Spleen (tissue), 11 donors: ENCODE results near the gene ARL15. TPM values are rescaled to one million over a fixed set of nuclear protein-coding genes. Genes with fewer than 3 reads are reported as not detected.

Experiments
- DNase-seq: peaks from one replicate; pipeline ENCODE4 v3.0.0-alpha.2; 2020
- H3K27ac ChIP-seq, 8 donors: fragments of 200-600 bp; sonication (generic) in 7 of 8; 1 replicate in 4 of 8; 2 replicates in 4 of 8; pipeline versions ENCODE4 v1.5.0 to v1.8.0; 2016 to 2021; ENCODE audit warnings: inconsistent platforms in 4 of 8, mild to moderate bottlenecking in 4 of 8, moderate library complexity in 1 of 8
- H3K27me3 ChIP-seq, 7 donors: fragments of 200-600 bp; sonication (generic) in 6 of 7; replicated peaks in 1 of 7; 1 replicate in 4 of 7; 2 replicates in 3 of 7; pipeline versions ENCODE4 v1.5.0 to v1.8.0; 2016 to 2021; ENCODE audit warnings: inconsistent platforms in 3 of 7, mild to moderate bottlenecking in 1 of 7
- H3K36me3 ChIP-seq, 6 donors: fragments of 200-600 bp; sonication (generic) in 5 of 6; 1 replicate in 4 of 6; 2 replicates in 2 of 6; pipeline versions ENCODE4 v1.5.0 to v1.8.0; 2016 to 2021; ENCODE audit warnings: inconsistent platforms in 2 of 6
- H3K4me1 ChIP-seq, 6 donors: fragments of 200-600 bp; sonication (generic) in 5 of 6; 1 replicate in 3 of 6; 2 replicates in 3 of 6; pipeline versions ENCODE4 v1.5.0 to v1.8.0; 2016 to 2021; ENCODE audit warnings: inconsistent platforms in 3 of 6
- H3K4me3 ChIP-seq, 8 donors: fragments of 200-600 bp; sonication (generic) in 7 of 8; 1 replicate in 4 of 8; 2 replicates in 4 of 8; pipeline versions ENCODE4 v1.5.0 to v1.8.0; 2016 to 2021; ENCODE audit warnings: inconsistent platforms in 4 of 8, mild to moderate bottlenecking in 4 of 8, moderate library complexity in 2 of 8
- H3K9me3 ChIP-seq, 8 donors: fragments of 200-600 bp; sonication (generic) in 7 of 8; 1 replicate in 4 of 8; 2 replicates in 4 of 8; pipeline versions ENCODE4 v1.5.0 to v1.8.0; 2016 to 2021; ENCODE audit warnings: inconsistent platforms in 4 of 8
- CTCF ChIP-seq, 11 experiments: fragments of 200-600 bp in 7 of 11; fragments of 450-650 bp in 4 of 11; sonication (generic) in 4 of 11; IDR thresholded peaks in 8 of 11; conservative IDR thresholded peaks in 3 of 11; 1 replicate in 7 of 11; 2 replicates in 4 of 11; pipeline versions ENCODE4 v1.4.0 to v1.8.0; 2016 to 2021; ENCODE audit warnings: antibody characterized with exemption in 11 of 11, inconsistent platforms in 4 of 11, mild to moderate bottlenecking in 1 of 11
- POLR2A ChIP-seq, 3 donors: fragments of 450-650 bp; IDR thresholded peaks; one replicate each; pipeline ENCODE4 v1.5.1; 2017; ENCODE audit warnings: antibody characterized with exemption in 3 of 3, mild to moderate bottlenecking in 1 of 3
- POLR2AphosphoS5 ChIP-seq, 3 donors: sonication (generic); formaldehyde crosslinking; IDR thresholded peaks; one replicate each; pipeline ENCODE4 v1.5.1; 2017; ENCODE audit warnings: antibody characterized with exemption in 3 of 3
- WGBS, 5 donors: extraction: QIAGEN DNeasy Blood & Tissue Kit in 3 of 5; methylation state at CpG; one replicate each; pipeline versions ENCODE4 v1.1.5 to v1.1.7; 2013 to 2018; 5-methylcytosine and 5-hydroxymethylcytosine counted together
- intact Hi-C: fragments of 100-400 bp; cut with DNase I; formaldehyde crosslinking; loops from one replicate; pipeline ENCODE4 v1.15.0; 2023; ENCODE audit warnings: low total_unique reads
- polyA plus RNA-seq, 3 donors: library from polyadenylated mRNA; stranded (reverse); fragments of 200-250 nt; gene quantifications; one replicate each; pipeline ENCODE4 v1.2.1, GENCODE V29; 2013
- total RNA-seq, 7 donors: library from RNA; depleted of rRNA in 3 of 7; stranded (reverse); fragments of >200 nt in 3 of 7; fragmentation: NEBNext Ultra II Directional in 4 of 7; extraction: Animal tissue kit (Norgen Biotek cat#: 25700) in 4 of 7; gene quantifications; one replicate each; pipeline versions ENCODE4 v1.1.0 to v1.2.1, GENCODE V29; 2016 to 2021
- donor health status: healthy with polysubstance abuse.
- donor health status: DM: no; HTN: no; CAD: no; lungs with moderate emphysema.
- donor health status: DM: no; HTN: no; CAD: no.
- donor health status: Bipolar disorder and iron deficiency.
- donor health status: healthy.
- donor health status: DM: no; HTN: no; CAD: no.
- donor health status: DM: yes; HTN: yes; CAD: no.

ARL15 gene
- total and polyA plus RNA-seq, 10 donors = 6.3 to 70.2 (median 37.1) TPM

DNA sequence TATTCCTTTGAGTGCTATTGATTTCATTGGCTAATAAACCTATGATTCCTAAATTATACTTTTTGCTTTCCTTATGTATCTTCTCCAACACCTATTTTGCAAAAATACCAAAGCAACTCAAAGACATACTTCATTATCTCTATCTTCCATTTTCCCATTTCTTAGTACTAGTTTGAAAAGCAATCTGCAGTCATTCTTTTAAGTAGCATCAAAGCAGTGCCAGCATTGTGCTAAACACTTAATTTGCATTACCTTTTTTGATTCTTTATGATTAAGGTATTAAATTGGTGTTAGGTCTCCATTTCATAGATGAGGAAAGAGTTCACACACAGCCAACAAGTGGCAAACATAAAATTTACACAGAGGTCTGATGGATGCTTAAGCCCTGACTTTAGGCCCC, 330.3 kb downstream of the ARL15 start:
- DNase-seq = no peak
- intact Hi-C loops = no loop called here
- Histone ChIP-seq H3K27me3 (no peaks in the 10 kb centered on the region), H3K36me3 (peaks cover 0 to 7% (median 0%) of the 10 kb centered on the region in 6 donors), H3K4me3 (no peak overlapping the region), H3K9me3 (peaks cover 0 to 15% (median 0%) of the 10 kb centered on the region in 8 donors), H3K27ac (no peak overlapping the region), H3K4me1 (no peaks in the 10 kb centered on the region)
- TF ChIP-seq POLR2A (IDR thresholded peaks at IDR 0.05) (no peak), CTCF (IDR thresholded peaks at IDR 0.05 in 8 of 11, conservative IDR thresholded peaks at IDR 0.05 in 3 of 11) (no peak), POLR2AphosphoS5 (IDR thresholded peaks at IDR 0.05) (no peak)

DNA sequence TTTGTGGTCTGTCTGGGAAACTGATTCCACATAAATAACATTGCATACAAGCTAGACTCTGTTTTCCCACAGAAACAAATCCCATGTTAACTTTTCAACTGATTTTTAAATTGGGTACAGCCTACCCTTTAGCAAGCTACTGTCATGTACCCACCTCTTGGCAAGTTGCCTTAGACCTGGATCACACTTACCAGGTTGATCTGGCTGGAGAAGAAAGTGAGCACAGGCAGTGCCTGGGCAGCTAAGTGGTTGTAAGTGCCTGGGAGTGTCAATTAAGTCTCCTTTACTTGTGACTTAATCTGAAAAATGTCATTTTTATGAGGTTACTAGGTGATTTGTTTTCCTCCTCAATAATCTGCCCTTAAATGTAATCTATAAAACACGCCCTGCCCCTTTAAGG, 336.4 kb downstream of the ARL15 start:
- no peaks in the 10 kb centered on the region for H3K27me3 ChIP-seq
- TF ChIP-seq POLR2A (IDR thresholded peaks at IDR 0.05) (no peak), CTCF (IDR thresholded peaks at IDR 0.05 in 8 of 11, conservative IDR thresholded peaks at IDR 0.05 in 3 of 11) (no peak), POLR2AphosphoS5 (IDR thresholded peaks at IDR 0.05) (no peak)
- DNase-seq = no peak
- H3K27ac ChIP-seq = no peak overlapping the region
- H3K36me3 ChIP-seq = peaks cover 0 to 7% (median 0%) of the 10 kb centered on the region in 6 donors
- whole genome bisulfite sequencing, 5 donors = 86 to 100% (median 98%) methylated on average over 1 of the region's 1 CpG
- H3K4me1 ChIP-seq = no peaks in the 10 kb centered on the region
- H3K4me3 ChIP-seq = no peak overlapping the region
- intact Hi-C loops = no loop called here
- H3K9me3 ChIP-seq = no peaks in the 10 kb centered on the region

GRCh38 chr5:53972314-53972713, 338.1 kb downstream of the ARL15 start:
- WGBS, 5 donors = 90 to 97% (median 97%) methylated on average over 4 of the region's 4 CpGs
- H3K36me3 ChIP-seq = peaks cover 0 to 7% (median 0%) of the 10 kb centered on the region in 6 donors
- no peaks in the 10 kb centered on the region for H3K4me1 ChIP-seq
- H3K9me3 ChIP-seq = no peaks in the 10 kb centered on the region
- no peaks in the 10 kb centered on the region for H3K27me3 ChIP-seq
- no peak for DNase-seq
- no peak overlapping the region for H3K4me3 ChIP-seq
- intact Hi-C loops = no loop called here
- H3K27ac ChIP-seq = no peak overlapping the region
- TF ChIP-seq POLR2A (IDR thresholded peaks at IDR 0.05) (no peak), CTCF (IDR thresholded peaks at IDR 0.05 in 8 of 11, conservative IDR thresholded peaks at IDR 0.05 in 3 of 11) (no peak), POLR2AphosphoS5 (IDR thresholded peaks at IDR 0.05) (no peak)

DNA sequence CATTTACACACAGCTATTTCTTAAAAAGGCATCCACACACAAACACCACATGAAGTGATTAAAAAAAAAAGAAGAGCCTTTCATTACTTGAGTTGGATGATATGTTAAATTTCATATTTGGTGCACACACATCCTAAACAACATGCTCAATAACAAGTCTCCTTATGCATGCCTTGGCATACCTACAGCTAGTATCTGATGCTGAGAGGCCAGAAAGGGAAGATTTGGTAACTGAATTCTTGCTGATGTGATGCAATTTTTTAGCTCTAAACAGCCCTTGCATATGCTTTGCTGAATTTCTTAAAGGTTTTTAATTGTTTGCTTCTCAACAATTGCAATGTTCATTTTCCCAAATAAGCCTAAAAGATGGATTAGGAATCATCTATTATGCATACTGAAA, 338.8 kb downstream of the ARL15 start:
- Histone ChIP-seq H3K27me3 (no peaks in the 10 kb centered on the region), H3K36me3 (peaks cover 0 to 7% (median 0%) of the 10 kb centered on the region in 6 donors), H3K4me1 (no peaks in the 10 kb centered on the region), H3K9me3 (no peaks in the 10 kb centered on the region), H3K27ac (no peak overlapping the region), H3K4me3 (no peak overlapping the region)
- no peak for DNase-seq
- intact Hi-C loops = no loop called here
- TF ChIP-seq POLR2A (IDR thresholded peaks at IDR 0.05) (no peak), POLR2AphosphoS5 (IDR thresholded peaks at IDR 0.05) (no peak), CTCF (IDR thresholded peaks at IDR 0.05 in 8 of 11, conservative IDR thresholded peaks at IDR 0.05 in 3 of 11) (no peak)
